ENCODE results near the gene MAP3K13. TPM values are rescaled to one million over a fixed set of nuclear protein-coding genes. Genes with fewer than 3 reads are reported as not detected.

MAP3K13 gene
- total RNA-seq, 1 experiment from 2014 or later = 10.6 TPM

- TF ChIP-seq CTCF (conservative IDR thresholded peaks at IDR 0.05) = no peak
- H3K56ac ChIP-seq (ENCODE audit: insufficient read length, low read depth, low read length) = no peak overlapping the region
Measured at GRCh38 chr3:185411133-185411532, 48.2 kb downstream of the MAP3K13 start.

More at GRCh38 chr3:185411133-185411532, 48.2 kb downstream of the MAP3K13 start:
- Mint-ChIP-seq H3K36me3 (ENCODE audit: insufficient read depth in 1 of 3, low read depth in 3 of 3) (no peaks in the 10 kb centered on the region), H3K4me1 (peaks cover 4% of the 10 kb centered on the region in 2 experiments), H3K27ac (no peak overlapping the region), H3K9me3 (no peaks in the 10 kb centered on the region), H3K4me3 (no peak overlapping the region), H3K27me3 (ENCODE audit: low read depth) (no peaks in the 10 kb centered on the region)
- Histone ChIP-seq H2AFZ (ENCODE audit: low read length) (no peak overlapping the region), H4K20me1 (ENCODE audit: control insufficient read depth, insufficient read depth, insufficient read length) (no peaks in the 10 kb centered on the region), H2AK5ac (ENCODE audit: insufficient read length, low read length) (no peak overlapping the region), H2BK15ac (ENCODE audit: low read depth, low read length) (no peak overlapping the region), H4K8ac (replicated peaks; ENCODE audit: insufficient read length, low read depth, low read length) (no peak overlapping the region), H4K5ac (ENCODE audit: insufficient read length, low read depth, low read length) (no peak overlapping the region), H2BK12ac (ENCODE audit: insufficient read length, low read depth, low read length) (no peak overlapping the region), H3K9me3 (ENCODE audit: control insufficient read depth, low read depth, low read length) (no peaks in the 10 kb centered on the region), H3K79me1 (ENCODE audit: insufficient read depth, low read depth, low read length, poor library complexity, severe bottlenecking) (no peaks in the 10 kb centered on the region), H2BK20ac (ENCODE audit: low read depth, low read length, poor library complexity, severe bottlenecking) (no peak overlapping the region), H3K4ac (ENCODE audit: low read depth, low read length) (no peak overlapping the region), H3K4me2 (ENCODE audit: insufficient read depth, insufficient read length, low read length) (no peak overlapping the region), H4K91ac (ENCODE audit: insufficient read length, low read depth, low read length) (no peak overlapping the region), H3K27ac (ENCODE audit: insufficient read length, low read depth, low read length) (no peak overlapping the region), H3K18ac (ENCODE audit: insufficient read length, low read depth, low read length) (no peak overlapping the region), H3K27me3 (ENCODE audit: insufficient read depth, low read length) (no peaks in the 10 kb centered on the region), H3T11ph (ENCODE audit: low read length) (no peak overlapping the region), H3K79me2 (ENCODE audit: insufficient read depth, low read length) (no peaks in the 10 kb centered on the region), H3K9ac (ENCODE audit: extremely low read depth, insufficient read length, low read length) (no peak overlapping the region), H3K23ac (ENCODE audit: insufficient read length, low read depth, low read length) (no peak overlapping the region), H3K23me2 (ENCODE audit: insufficient read length, low read depth, low read length, poor library complexity, severe bottlenecking) (no peaks in the 10 kb centered on the region), H2BK5ac (ENCODE audit: insufficient read length, low read length) (no peak overlapping the region), H3K14ac (ENCODE audit: insufficient read depth, low read length) (no peak overlapping the region), H2BK120ac (ENCODE audit: low read depth, low read length, poor library complexity, severe bottlenecking) (no peak overlapping the region), H3K4me1 (ENCODE audit: insufficient read depth, low read length) (no peaks in the 10 kb centered on the region)
- WGBS (ENCODE audit: extremely low coverage, insufficient read length, low lambda C conversion rate) = no CpG with 5 or more reads among the region's 1 CpG
- no peak for DNase-seq

Measured in H9 (cell line).